Smooth muscle cell (in vitro differentiated cells): ENCODE results near the gene AMPH. TPM values are rescaled to one million over a fixed set of nuclear protein-coding genes. Genes with fewer than 3 reads are reported as not detected.

Experiments used
- DNase-seq: peaks from one replicate; lab custom pipeline; 2025; ENCODE audit not compliant: unreplicated experiment; lab: John Stamatoyannopoulos, UW
- H2AFZ ChIP-seq: fragments of 200-600 bp; sonication (generic); 2 replicates; pipeline ENCODE4 v1.6.0; 2016; ENCODE audit warnings: antibody characterized with exemption, low read depth, mild to moderate bottlenecking
- H3F3A ChIP-seq: fragments of 200-600 bp; sonication (generic); 2 replicates; pipeline ENCODE4 v1.6.0; 2017; ENCODE audit warnings: antibody characterized with exemption, low read depth
- H3K27ac ChIP-seq: fragments of 200-600 bp; sonication (generic); 2 replicates; pipeline ENCODE4 v1.5.1; 2016; ENCODE audit warnings: low read depth, mild to moderate bottlenecking
- H3K27me3 ChIP-seq: fragments of 200-600 bp; sonication (generic); 2 replicates; pipeline ENCODE4 v1.6.1; 2016; ENCODE audit warnings: low read depth, mild to moderate bottlenecking
- H3K36me3 ChIP-seq: fragments of 200-600 bp; sonication (generic); 2 replicates; pipeline ENCODE4 v1.5.1; 2016; ENCODE audit warnings: low read depth
- H3K4me1 ChIP-seq: fragments of 200-600 bp; sonication (generic); 2 replicates; pipeline ENCODE4 v1.5.1; 2016; ENCODE audit warnings: low read depth
- H3K4me2 ChIP-seq: fragments of 200-600 bp; sonication (generic); 2 replicates; pipeline ENCODE4 v1.6.0; 2016; ENCODE audit warnings: mild to moderate bottlenecking
- H3K4me3 ChIP-seq: fragments of 200-600 bp; sonication (generic); 2 replicates; pipeline ENCODE4 v1.5.1; 2016; ENCODE audit warnings: mild to moderate bottlenecking
- H3K79me2 ChIP-seq: fragments of 200-600 bp; sonication (generic); 2 replicates; pipeline ENCODE4 v1.6.0; 2016; ENCODE audit warnings: low read depth, mild to moderate bottlenecking
- H3K9ac ChIP-seq: fragments of 200-600 bp; sonication (generic); 2 replicates; pipeline ENCODE4 v1.6.0; 2016; ENCODE audit warnings: low read depth
- H3K9me3 ChIP-seq: fragments of 200-600 bp; sonication (generic); replicated peaks from 2 replicates; pipeline ENCODE4 v1.5.1; 2016; ENCODE audit warnings: low read depth
- H4K20me1 ChIP-seq: fragments of 200-600 bp; sonication (generic); 2 replicates; pipeline ENCODE4 v1.6.0; 2016; ENCODE audit warnings: low read depth
- WGBS: methylation state at CpG from one replicate; pipeline ENCODE4 v1.1.7; 2016; ENCODE audit warnings: low lambda C conversion rate; 5-methylcytosine and 5-hydroxymethylcytosine counted together
- polyA plus RNA-seq: library from polyadenylated mRNA; unstranded; fragments of >200 nt; fragmentation: Nextera tagmentation; extraction: Ambion mirVana; gene quantifications from 2 replicates; pipeline ENCODE4 v1.2.1, GENCODE V29; 2016
- total RNA-seq: library from RNA; depleted of rRNA; stranded (reverse); fragments of >200 nt; gene quantifications from 2 replicates; pipeline ENCODE4 v1.2.3, GENCODE V29; 2014
- TF ChIP-seq, protein P1 (sequence below): fragments of 200-600 bp; sonication (generic); IDR thresholded peaks from 2 replicates; pipeline ENCODE4 v1.5.1; 2017; ENCODE audit warnings: borderline replicate concordance, mild to moderate bottlenecking, antibody characterized with exemption; ENCODE audit not compliant: insufficient read depth, poor library complexity, severe bottlenecking

AMPH gene
- total and polyA plus RNA-seq, 2 experiments from 2014 or later: 1.6 to 2.4 TPM

DNA sequence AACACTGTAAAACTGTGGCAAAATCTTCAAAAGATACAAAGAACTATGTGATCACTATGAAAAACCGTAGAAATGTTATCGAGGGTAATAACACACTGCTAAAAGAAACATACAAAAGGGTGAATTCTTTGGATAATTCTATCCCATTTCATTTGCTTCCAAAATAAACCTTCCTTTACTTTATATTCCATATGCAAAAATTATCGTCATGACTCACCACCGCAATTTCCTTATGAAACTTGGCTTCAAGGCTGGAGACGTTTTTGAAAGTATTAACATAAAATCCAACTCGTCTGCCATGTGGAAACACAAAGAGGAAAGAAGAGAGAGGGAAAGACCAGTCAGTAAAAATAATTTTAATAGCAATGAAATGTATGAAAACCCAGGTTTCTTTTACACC lies 165.2 kb downstream of the AMPH start:
- Histone ChIP-seq H4K20me1 (no peaks in the 10 kb centered on the region), H3K4me2 (no peak overlapping the region), H3K27ac (no peak overlapping the region), H3K4me1 (no peaks in the 10 kb centered on the region), H3K4me3 (no peak overlapping the region), H3K79me2 (no peaks in the 10 kb centered on the region), H3K27me3 (no peaks in the 10 kb centered on the region), H3F3A (no peaks in the 10 kb centered on the region), H3K9ac (no peak overlapping the region), H3K9me3 (no peaks in the 10 kb centered on the region), H3K36me3 (no peaks in the 10 kb centered on the region), H2AFZ (no peak overlapping the region)
- 86% methylated on average over 6 of the region's 6 CpGs for WGBS
- DNase-seq: no peak
- TF ChIP-seq, protein P1, sequence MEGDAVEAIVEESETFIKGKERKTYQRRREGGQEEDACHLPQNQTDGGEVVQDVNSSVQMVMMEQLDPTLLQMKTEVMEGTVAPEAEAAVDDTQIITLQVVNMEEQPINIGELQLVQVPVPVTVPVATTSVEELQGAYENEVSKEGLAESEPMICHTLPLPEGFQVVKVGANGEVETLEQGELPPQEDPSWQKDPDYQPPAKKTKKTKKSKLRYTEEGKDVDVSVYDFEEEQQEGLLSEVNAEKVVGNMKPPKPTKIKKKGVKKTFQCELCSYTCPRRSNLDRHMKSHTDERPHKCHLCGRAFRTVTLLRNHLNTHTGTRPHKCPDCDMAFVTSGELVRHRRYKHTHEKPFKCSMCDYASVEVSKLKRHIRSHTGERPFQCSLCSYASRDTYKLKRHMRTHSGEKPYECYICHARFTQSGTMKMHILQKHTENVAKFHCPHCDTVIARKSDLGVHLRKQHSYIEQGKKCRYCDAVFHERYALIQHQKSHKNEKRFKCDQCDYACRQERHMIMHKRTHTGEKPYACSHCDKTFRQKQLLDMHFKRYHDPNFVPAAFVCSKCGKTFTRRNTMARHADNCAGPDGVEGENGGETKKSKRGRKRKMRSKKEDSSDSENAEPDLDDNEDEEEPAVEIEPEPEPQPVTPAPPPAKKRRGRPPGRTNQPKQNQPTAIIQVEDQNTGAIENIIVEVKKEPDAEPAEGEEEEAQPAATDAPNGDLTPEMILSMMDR: no peak

- Histone ChIP-seq H3K4me2 (no peak overlapping the region), H3K79me2 (no peaks in the 10 kb centered on the region), H3K4me1 (no peaks in the 10 kb centered on the region), H3F3A (no peaks in the 10 kb centered on the region), H2AFZ (no peak overlapping the region), H3K9me3 (no peaks in the 10 kb centered on the region), H3K27me3 (no peaks in the 10 kb centered on the region), H3K27ac (no peak overlapping the region), H4K20me1 (no peaks in the 10 kb centered on the region), H3K9ac (no peak overlapping the region), H3K36me3 (no peaks in the 10 kb centered on the region), H3K4me3 (no peak overlapping the region)
- TF ChIP-seq, protein P1: no peak
- no peak for DNase-seq
- 70% methylated on average over 8 of the region's 8 CpGs for WGBS
Observed at GRCh38 chr7:38463277-38464225, 167.6 kb downstream of the AMPH start.

GRCh38 chr7:38462819-38463218 lies 168.4 kb downstream of the AMPH start:
- Histone ChIP-seq H3K9me3 (no peaks in the 10 kb centered on the region), H3K36me3 (no peaks in the 10 kb centered on the region), H3K4me3 (no peak overlapping the region), H2AFZ (no peak overlapping the region), H3K9ac (no peak overlapping the region), H3K4me1 (no peaks in the 10 kb centered on the region), H3K27ac (no peak overlapping the region), H4K20me1 (no peaks in the 10 kb centered on the region), H3F3A (no peaks in the 10 kb centered on the region), H3K79me2 (no peaks in the 10 kb centered on the region), H3K4me2 (no peak overlapping the region), H3K27me3 (no peaks in the 10 kb centered on the region)
- WGBS: 89% methylated on average over 11 of the region's 11 CpGs
- TF ChIP-seq, protein P1: no peak
- DNase-seq: no peak
